Measurements from ENCODE around the gene SLC27A6.
"Not testable (repeated sequence)": the region's sequence is repeated elsewhere in the genome, so short reads cannot be mapped to it uniquely, and the experiment has no call there.

SLC27A6 gene, protein sequence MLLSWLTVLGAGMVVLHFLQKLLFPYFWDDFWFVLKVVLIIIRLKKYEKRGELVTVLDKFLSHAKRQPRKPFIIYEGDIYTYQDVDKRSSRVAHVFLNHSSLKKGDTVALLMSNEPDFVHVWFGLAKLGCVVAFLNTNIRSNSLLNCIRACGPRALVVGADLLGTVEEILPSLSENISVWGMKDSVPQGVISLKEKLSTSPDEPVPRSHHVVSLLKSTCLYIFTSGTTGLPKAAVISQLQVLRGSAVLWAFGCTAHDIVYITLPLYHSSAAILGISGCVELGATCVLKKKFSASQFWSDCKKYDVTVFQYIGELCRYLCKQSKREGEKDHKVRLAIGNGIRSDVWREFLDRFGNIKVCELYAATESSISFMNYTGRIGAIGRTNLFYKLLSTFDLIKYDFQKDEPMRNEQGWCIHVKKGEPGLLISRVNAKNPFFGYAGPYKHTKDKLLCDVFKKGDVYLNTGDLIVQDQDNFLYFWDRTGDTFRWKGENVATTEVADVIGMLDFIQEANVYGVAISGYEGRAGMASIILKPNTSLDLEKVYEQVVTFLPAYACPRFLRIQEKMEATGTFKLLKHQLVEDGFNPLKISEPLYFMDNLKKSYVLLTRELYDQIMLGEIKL

DNA sequence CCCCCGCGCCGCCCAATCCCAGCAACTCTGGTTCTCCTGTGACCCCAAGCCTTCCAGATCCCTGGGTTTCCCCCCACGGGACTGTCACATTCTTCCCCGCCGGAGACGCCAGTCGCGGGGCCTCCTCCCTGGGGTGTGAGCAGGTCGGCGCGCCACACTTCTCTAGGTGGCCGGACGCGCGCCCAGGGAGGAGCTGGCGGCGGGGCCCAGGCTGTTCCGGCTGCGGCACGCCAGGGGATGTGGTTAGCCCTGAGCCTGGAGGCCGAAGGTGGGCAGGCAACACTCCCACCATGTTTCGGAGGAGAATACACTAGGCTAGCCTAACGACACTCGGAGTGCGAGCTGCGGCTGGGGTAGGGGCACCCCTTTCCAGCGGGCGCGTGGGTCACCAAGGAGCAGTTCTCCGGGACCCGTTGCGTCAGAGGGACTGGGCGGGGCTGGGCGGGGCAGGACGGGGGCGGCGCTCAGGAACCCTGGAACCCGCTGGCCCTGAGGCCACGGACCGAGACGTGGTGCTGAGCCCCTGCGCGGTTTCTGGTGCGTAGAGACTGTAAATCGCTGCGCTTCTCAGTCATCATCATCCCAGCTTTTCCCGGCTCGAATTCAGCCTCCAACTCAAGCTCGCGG lies at the start of gene SLC27A6:
Gene SLC27A6 (plus strand): TSS at position 478 of the 627 bp plus-strand sequence. CDS start 650 bp downstream, outside the sequence.
- no peak for DNase-seq (ENCODE audit: low read depth)

- DNase-seq (ENCODE audit: low read depth): no peak
Observed at GRCh38 chr5:128919542-128919941, 45.7 kb upstream of the SLC27A6 start.

GRCh38 chr5:128920345-128921215 lies 44.7 kb upstream of the SLC27A6 start:
- DNase-seq (ENCODE audit: low read depth): no peak

DNA sequence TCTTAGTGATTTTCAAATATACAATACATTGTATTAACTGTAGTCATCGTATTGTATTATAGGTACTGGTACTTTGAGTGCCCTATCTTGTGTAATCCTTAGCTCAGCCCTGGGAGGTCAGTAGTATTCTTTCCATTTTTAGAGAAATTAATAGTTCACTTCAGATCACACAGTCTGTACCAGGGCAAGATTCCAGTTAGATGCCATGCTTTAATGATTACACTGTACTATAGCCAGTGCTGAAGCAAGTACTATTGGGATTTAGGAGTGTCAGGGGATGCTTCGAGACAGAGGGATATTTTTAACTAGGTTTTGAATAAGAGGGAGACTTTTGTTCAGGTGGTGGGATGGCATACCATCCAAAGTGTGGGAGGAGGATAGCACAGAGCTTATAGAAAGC lies 41.0 kb upstream of the SLC27A6 start:
- no peak for DNase-seq (ENCODE audit: low read depth)

- DNase-seq (ENCODE audit: low read depth): no peak
Observed at GRCh38 chr5:128925973-128926372, 39.3 kb upstream of the SLC27A6 start.

DNA sequence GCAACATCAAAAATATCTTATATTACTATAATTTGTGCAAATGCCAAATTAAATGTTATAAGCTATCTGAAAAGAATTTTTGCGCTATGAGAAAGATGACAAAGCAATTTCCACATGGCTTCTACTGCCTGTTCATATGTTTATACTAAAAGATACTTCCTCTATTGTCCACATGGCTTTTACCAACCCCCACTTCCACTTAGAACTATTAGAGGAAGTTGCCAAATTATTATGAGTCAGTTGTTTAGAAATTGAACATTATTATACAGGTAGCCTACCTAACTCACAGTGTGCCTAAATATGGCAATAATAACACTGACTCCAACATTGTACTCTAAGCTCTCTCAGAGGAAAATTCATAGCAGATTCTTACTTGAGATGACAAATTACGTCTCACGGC lies 37.6 kb upstream of the SLC27A6 start:
- no peak for DNase-seq (ENCODE audit: low read depth)

- not testable (repeated sequence) for DNase-seq (ENCODE audit: low read depth)
Observed at GRCh38 chr5:128932232-128932631, 33.1 kb upstream of the SLC27A6 start.

- not testable (repeated sequence) for DNase-seq (ENCODE audit: low read depth)
Observed at GRCh38 chr5:128943100-128943499, 22.2 kb upstream of the SLC27A6 start.

- DNase-seq (ENCODE audit: low read depth): no peak
Observed at GRCh38 chr5:128949847-128950546, 15.3 kb upstream of the SLC27A6 start.

DNA sequence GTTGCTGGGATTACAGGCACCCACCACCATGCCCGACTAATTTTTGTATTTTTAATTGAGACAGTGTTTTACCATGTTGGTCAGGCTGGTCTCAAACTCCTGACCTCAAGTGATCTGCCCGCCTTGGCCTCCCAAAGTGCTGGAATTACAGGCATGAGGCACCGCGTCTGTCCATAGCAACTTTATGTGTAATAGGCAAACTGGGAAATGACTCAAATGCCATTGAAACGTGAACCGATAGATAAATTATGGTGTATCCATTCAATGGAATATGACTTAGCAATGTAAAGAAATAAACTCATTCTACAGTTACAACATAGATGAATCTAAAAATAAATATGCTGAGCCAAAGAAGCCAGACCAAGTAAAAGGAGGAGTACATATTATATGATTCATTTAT lies 14.0 kb upstream of the SLC27A6 start:
- not testable (repeated sequence) for DNase-seq (ENCODE audit: low read depth)

DNA sequence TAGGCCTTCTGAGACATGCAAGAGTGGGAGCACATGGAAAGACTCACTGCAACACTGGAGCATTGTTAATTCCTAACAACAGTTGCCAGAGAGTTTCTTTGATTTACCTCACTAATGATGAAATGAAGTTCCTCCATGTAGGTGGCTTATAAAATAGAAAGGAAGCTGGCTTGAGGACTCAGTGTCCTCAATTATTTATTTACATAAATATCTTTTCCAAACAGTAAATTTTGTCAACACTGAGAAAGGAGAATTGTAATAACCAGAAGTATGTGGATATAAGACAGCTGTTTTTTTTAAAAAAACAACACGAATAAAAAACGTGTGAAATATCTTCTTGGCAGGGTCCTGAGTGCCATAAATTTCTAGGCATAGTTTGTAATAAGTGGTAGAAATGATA lies 9.1 kb upstream of the SLC27A6 start:
- DNase-seq (ENCODE audit: low read depth): no peak

DNA sequence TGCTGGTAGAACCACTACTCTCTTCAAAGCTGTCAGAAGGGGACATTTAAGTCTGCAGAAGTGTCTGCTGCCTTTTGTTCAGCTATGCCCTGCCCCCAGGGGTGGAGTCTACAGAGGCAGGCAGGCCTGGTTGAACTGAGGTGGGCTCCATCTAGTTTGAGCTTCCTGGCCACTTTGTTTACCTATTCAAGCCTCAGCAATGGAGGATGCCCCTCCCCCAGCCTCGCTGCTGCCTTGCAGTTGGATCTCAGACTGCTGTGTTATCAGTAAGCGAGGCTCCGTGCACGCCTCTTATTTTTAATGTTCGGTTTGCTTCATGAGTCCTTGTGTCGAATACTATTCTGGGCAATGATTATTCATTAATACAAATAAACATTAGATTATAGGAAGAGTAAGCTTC lies 3.1 kb upstream of the SLC27A6 start:
- DNase-seq (ENCODE audit: low read depth): no peak

DNA sequence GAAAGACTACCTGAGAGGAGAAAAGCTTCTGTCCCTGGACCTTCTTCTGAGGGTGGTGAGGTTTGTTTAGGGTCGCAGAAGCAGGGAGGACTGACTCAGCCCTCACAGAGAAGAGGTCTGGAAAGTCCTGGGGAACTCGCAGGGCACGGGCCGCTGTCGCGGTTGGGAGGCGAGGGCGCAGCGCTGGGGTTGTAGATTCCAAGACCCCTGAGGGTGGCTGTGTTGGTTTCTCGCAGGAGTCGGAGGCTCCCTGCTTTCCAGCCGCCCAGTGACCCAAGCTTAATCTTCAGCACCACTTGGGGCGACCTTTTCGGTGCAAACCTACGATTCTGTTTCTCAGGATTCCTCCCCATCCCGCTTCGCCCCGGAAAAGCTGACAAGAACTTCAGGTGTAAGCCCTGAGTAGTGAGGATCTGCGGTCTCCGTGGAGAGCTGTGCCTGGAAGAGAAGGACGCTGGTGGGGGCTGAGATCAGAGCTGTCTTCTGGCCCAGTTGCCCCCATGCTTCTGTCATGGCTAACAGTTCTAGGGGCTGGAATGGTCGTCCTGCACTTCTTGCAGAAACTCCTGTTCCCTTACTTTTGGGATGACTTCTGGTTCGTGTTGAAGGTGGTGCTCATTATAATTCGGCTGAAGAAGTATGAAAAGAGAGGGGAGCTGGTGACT lies 482 bp downstream of the SLC27A6 start:
- DNase-seq (ENCODE audit: low read depth): no peak

DNA sequence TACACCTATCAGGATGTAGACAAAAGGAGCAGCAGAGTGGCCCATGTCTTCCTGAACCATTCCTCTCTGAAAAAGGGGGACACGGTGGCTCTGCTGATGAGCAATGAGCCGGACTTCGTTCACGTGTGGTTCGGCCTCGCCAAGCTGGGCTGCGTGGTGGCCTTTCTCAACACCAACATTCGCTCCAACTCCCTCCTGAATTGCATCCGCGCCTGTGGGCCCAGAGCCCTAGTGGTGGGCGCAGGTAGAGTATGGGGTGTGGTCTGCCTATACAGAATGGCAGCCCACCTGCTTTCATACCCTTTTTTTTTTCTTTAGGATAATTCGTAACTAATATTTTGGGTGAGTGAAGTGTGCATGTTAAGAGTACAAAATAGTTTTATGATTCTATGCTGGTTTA lies 1.1 kb downstream of the SLC27A6 start:
- DNase-seq (ENCODE audit: low read depth): no peak

GRCh38 chr5:128966846-128967245 lies 1.6 kb downstream of the SLC27A6 start:
- no peak for DNase-seq (ENCODE audit: low read depth)

GRCh38 chr5:128973244-128973643 lies 8.0 kb downstream of the SLC27A6 start:
- DNase-seq (ENCODE audit: low read depth): no peak

- DNase-seq (ENCODE audit: low read depth): no peak
Observed at GRCh38 chr5:128974567-128974966, 9.3 kb downstream of the SLC27A6 start.

DNA sequence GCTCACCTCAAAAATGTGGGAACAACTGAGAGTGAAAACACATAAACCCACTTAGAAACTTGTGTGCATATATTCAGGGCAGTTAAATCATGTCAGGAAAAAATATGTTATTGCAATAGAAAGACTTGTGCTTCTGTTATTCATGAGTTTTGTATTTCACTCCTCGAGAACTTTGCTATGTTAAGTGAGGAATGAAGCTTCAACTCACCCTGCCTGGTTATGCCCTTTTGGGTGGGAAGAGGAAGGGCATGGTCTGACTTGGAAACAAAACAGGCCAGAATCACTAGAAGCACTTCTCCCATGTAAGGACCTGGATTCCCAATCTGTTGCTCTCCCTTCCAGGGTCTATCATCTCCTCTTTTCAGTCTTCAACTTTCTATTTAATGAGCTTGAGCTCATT lies 14.5 kb downstream of the SLC27A6 start:
- no peak for DNase-seq (ENCODE audit: low read depth)

DNA sequence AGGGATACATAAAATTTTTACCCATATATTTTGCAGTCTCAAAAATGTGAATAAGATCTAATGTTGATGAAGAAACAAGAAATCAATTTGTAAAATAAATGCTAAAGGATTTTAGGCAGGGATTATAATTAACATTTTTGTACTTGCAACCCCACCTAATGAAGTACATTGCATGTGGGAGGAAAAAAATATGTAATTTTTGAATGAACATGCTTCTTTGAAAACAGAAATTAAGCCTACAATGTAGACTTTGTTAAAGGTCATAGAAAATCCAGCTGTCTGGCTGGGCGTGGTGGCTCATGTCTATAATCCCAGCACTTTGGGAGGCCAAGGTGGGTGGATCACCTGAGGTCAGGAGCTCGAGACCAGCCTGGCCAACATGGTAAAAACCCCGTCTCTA lies 15.6 kb downstream of the SLC27A6 start:
- DNase-seq (ENCODE audit: low read depth): no peak

DNA sequence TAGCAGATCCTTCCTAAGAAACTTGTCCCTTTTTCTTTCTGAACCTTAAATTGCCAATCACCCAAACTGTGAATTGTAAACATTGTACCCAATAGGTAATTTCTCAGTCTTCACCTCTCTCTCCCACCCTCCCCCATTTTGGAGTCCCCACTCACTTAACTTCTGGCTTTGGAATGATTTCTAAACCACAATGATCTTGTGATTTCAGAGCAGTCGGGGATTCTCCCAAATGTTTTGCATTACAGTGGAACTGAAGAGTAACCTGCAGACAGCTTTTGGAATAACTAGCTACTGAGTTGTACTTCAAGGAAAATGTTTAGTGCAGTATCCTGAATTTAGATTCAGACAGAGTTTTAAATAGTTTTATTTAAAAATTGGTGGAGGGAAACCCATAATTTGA lies 19.2 kb downstream of the SLC27A6 start:
- no peak for DNase-seq (ENCODE audit: low read depth)

DNA sequence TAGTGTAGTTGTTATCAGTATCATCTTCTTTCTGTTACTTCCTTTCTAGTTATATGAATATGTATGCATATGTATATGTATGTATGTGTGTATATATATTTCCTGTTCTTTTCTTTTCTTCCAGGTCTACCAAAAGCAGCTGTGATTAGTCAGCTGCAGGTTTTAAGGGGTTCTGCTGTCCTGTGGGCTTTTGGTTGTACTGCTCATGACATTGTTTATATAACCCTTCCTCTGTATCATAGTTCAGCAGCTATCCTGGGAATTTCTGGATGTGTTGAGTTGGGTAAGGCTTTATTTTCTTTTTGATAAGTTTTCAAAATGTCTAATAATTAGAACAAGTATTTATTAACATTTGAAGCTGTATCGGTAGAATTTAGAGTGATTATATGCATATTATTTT lies 23.2 kb downstream of the SLC27A6 start:
- DNase-seq (ENCODE audit: low read depth): no peak

All from stimulated activated CD8-positive, alpha-beta memory T cell treated with anti-CD3 and anti-CD28 coated beads, Interleukin-7, amount 100 ng/mL, for 24 hours (primary cell).